GM12878 (cell line): ENCODE results near the gene ZXDC. TPM values are rescaled to one million over a fixed set of nuclear protein-coding genes. Genes with fewer than 3 reads are reported as not detected.

Experiments used
- ATAC-seq: fragments of 200-7000 bp; cut with Tn5 transposase; 3 replicates; pipeline ENCODE4 v1.9.1; 2020; ENCODE audit warnings: mild to moderate bottlenecking, moderate library complexity
- BruUV-seq: library from RNA; stranded (reverse); fragments of 400-500 nt; replicated peaks from 2 replicates; lab custom pipeline; 2021; lab: Mats Ljungman, UMichigan
- CTCF ChIA-PET: fragments of 300-600 bp; sonication (Branson Sonifier 250); formaldehyde crosslinking; extraction: SDS; loops from one replicate; lab custom pipeline; 2021; ENCODE audit warnings: inconsistent platforms; lab: Yijun Ruan, JAX
- POLR2A ChIA-PET: fragments of 350-600 bp; formaldehyde crosslinking; extraction: SDS; loops from one replicate; lab custom pipeline; 2021; ENCODE audit warnings: inconsistent platforms; lab: Charles Lee
- RAD21 ChIA-PET: fragments of 300-600 bp; sonication (Branson Sonifier 250); formaldehyde crosslinking; loops from one replicate; lab custom pipeline; 2023; ENCODE audit warnings: antibody characterized with exemption; ENCODE audit not compliant: unreplicated experiment; lab: Charles Lee
- SMC1A ChIA-PET: fragments of 300-600 bp; sonication (Branson Sonifier 250); formaldehyde crosslinking; loops from one replicate; lab custom pipeline; 2023; ENCODE audit not compliant: unreplicated experiment, uncharacterized antibody; lab: Charles Lee
- DNase-seq: peaks from one replicate; pipeline ENCODE4 v3.0.0-alpha.2; 2011; ENCODE audit warnings: low read depth, low spot score
- FAIRE-seq: peaks from 3 replicates; lab custom pipeline; 2011; peaks lifted over from hg19 to GRCh38; lab: Jason Lieb, UNC
- H2AFZ ChIP-seq: 2 replicates; pipeline ENCODE4 v1.6.0; 2011; ENCODE audit warnings: low read depth, low read length, control low read depth; ENCODE audit not compliant: control insufficient read depth
- H3K27ac ChIP-seq: 2 replicates; pipeline ENCODE4 v1.5.1; 2011; ENCODE audit warnings: control low read depth; ENCODE audit not compliant: control insufficient read depth, insufficient read depth
- H3K27me3 ChIP-seq, 2 experiments: replicated peaks in 1 of 2; 2 replicates each; pipeline versions ENCODE4 v1.6.0 to v1.6.1; 2011; ENCODE audit warnings: low read length in 1 of 2; ENCODE audit not compliant: control insufficient read depth in 2 of 2, insufficient read depth in 2 of 2
- H3K36me3 ChIP-seq, 2 experiments: 2 replicates each; pipeline ENCODE4 v1.5.1; 2011; ENCODE audit warnings: low read length in 1 of 2; ENCODE audit not compliant: control insufficient read depth in 2 of 2, insufficient read depth in 2 of 2
- H3K4me1 ChIP-seq: 2 replicates; pipeline ENCODE4 v1.6.1; 2011; ENCODE audit warnings: mild to moderate bottlenecking, low read length, moderate library complexity, mixed read lengths; ENCODE audit not compliant: control insufficient read depth, insufficient read depth
- H3K4me2 ChIP-seq: 2 replicates; pipeline ENCODE4 v1.6.0; 2011; ENCODE audit warnings: control low read depth; ENCODE audit not compliant: control insufficient read depth, insufficient read depth
- H3K4me3 ChIP-seq: fragments of 200-600 bp; sonication (generic); 2 replicates; pipeline ENCODE4 v1.5.1; 2016
- H3K79me2 ChIP-seq: 2 replicates; pipeline ENCODE4 v1.6.0; 2011; ENCODE audit warnings: low read length; ENCODE audit not compliant: control insufficient read depth, insufficient read depth
- H3K9ac ChIP-seq: 2 replicates; pipeline ENCODE4 v1.8.0; 2011; ENCODE audit warnings: low read length, control low read depth, mixed read lengths; ENCODE audit not compliant: control insufficient read depth, insufficient read depth
- H3K9me3 ChIP-seq: replicated peaks from 3 replicates; pipeline ENCODE4 v1.5.1; 2011; ENCODE audit warnings: mild to moderate bottlenecking, low read length; ENCODE audit not compliant: control insufficient read depth, insufficient read depth
- H4K20me1 ChIP-seq: 2 replicates; pipeline ENCODE4 v1.6.0; 2011; ENCODE audit not compliant: control insufficient read depth, insufficient read depth
- BACH1 ChIP-seq: fragments of 450-650 bp; IDR thresholded peaks from 2 replicates; pipeline ENCODE4 v1.6.1; 2017; ENCODE audit warnings: mild to moderate bottlenecking, borderline replicate concordance
- BCL11A ChIP-seq: IDR thresholded peaks from 2 replicates; pipeline ENCODE4 v1.6.1; 2011; ENCODE audit warnings: low read depth, low read length
- BCL3 ChIP-seq: IDR thresholded peaks from 2 replicates; pipeline ENCODE4 v1.6.1; 2011; ENCODE audit warnings: borderline replicate concordance, low read depth, mild to moderate bottlenecking, moderate library complexity, low read length; ENCODE audit not compliant: insufficient read depth, poor library complexity, severe bottlenecking
- BMI1 ChIP-seq: fragments of 450-650 bp; IDR thresholded peaks from 2 replicates; pipeline ENCODE4 v1.6.1; 2016; ENCODE audit warnings: mild to moderate bottlenecking, moderate library complexity, borderline replicate concordance
- CHD2 ChIP-seq: IDR thresholded peaks from 2 replicates; pipeline ENCODE4 v1.6.1; 2011; ENCODE audit warnings: low read depth, low read length, improper control_type of control experiment, borderline replicate concordance
- CREM ChIP-seq: IDR thresholded peaks from 2 replicates; pipeline ENCODE4 v1.6.1; 2014; ENCODE audit warnings: antibody characterized with exemption, low read depth
- HDAC6 ChIP-seq: fragments of 200-600 bp; sonication (generic); IDR thresholded peaks from one replicate; pipeline ENCODE4 v1.8.0; 2017; ENCODE audit warnings: antibody characterized with exemption; ENCODE audit not compliant: unreplicated experiment
- HSF1 ChIP-seq: fragments of 150-350 bp; IDR thresholded peaks from 2 replicates; pipeline ENCODE4 v1.6.1; 2014; ENCODE audit warnings: mild to moderate bottlenecking, low read depth, low read length
- IKZF1 ChIP-seq: fragments of 450-650 bp; conservative IDR thresholded peaks from 2 replicates; pipeline ENCODE4 v1.6.1; 2017; ENCODE audit warnings: antibody characterized with exemption, mild to moderate bottlenecking
- JUNB ChIP-seq: IDR thresholded peaks from 2 replicates; pipeline ENCODE4 v1.6.1; 2016; ENCODE audit warnings: antibody characterized with exemption, mild to moderate bottlenecking
- MEF2B ChIP-seq: fragments of 450-650 bp; IDR thresholded peaks from 2 replicates; pipeline ENCODE4 v1.6.1; 2018; ENCODE audit warnings: mild to moderate bottlenecking, moderate library complexity; ENCODE audit not compliant: partially characterized antibody, poor library complexity, severe bottlenecking
- MTA2 ChIP-seq: fragments of 450-650 bp; IDR thresholded peaks from 2 replicates; pipeline ENCODE4 v1.6.1; 2016; ENCODE audit warnings: low read depth, mild to moderate bottlenecking, moderate library complexity
- RUNX3 ChIP-seq: IDR thresholded peaks from 2 replicates; pipeline ENCODE4 v1.6.1; 2012; ENCODE audit warnings: low read length, inconsistent platforms
- SP1 ChIP-seq: IDR thresholded peaks from one replicate; pipeline ENCODE4 v1.6.1; 2011; ENCODE audit warnings: low read depth, low read length
- SPI1 ChIP-seq: IDR thresholded peaks from 2 replicates; pipeline ENCODE4 v1.6.1; 2011; ENCODE audit warnings: low read depth, mild to moderate bottlenecking, low read length, moderate library complexity, borderline replicate concordance; ENCODE audit not compliant: insufficient read depth
- WGBS: methylation state at CpG from one replicate; pipeline ENCODE4 v1.1.6; 2016; ENCODE audit warnings: low lambda C conversion rate; ENCODE audit not compliant: insufficient replicate concordance, insufficient coverage; ENCODE audit errors: missing lambda C conversion rate; 5-methylcytosine and 5-hydroxymethylcytosine counted together
- in situ Hi-C: fragments of 300-500 bp; cut with MboI; formaldehyde crosslinking; loops from 9 replicates; pipeline ENCODE4 v1.14.3; 2018; ENCODE audit warnings: mixed read lengths
- intact Hi-C: fragments of 100-400 bp; cut with micrococcal nuclease; formaldehyde crosslinking; loops from one replicate; pipeline ENCODE4 v1.14.2; 2022; ENCODE audit not compliant: unreplicated experiment
- polyA plus RNA-seq, 11 experiments: library from polyadenylated mRNA; depleted of rRNA in 4 of 11; unstranded in 6 of 11; stranded (reverse) in 5 of 11; fragments of >200 nt; fragmentation: Nextera tagmentation in 4 of 11; fragmentation: Illumina TruSeq in 1 of 11; extraction: Ambion mirVana in 4 of 11; extraction: Trizol in 1 of 11; gene quantifications; 1 replicate in 1 of 11; 2 replicates in 10 of 11; pipeline versions ENCODE4 v1.2.1 to v1.2.3, GENCODE V29; 2011 to 2016; ENCODE audit warnings: inconsistent platforms in 2 of 11, missing spikeins in 2 of 11, low read depth in 1 of 11
- total RNA-seq, 4 experiments: library from RNA; depleted of rRNA in 3 of 4; stranded (reverse); fragments of >200 nt in 3 of 4; fragmentation: Illumina TruSeq in 1 of 4; extraction: Trizol in 1 of 4; gene quantifications; 2 replicates each; pipeline versions ENCODE4 v1.2.1 to v1.2.3, GENCODE V29; 2013 to 2021

ZXDC gene
- total and polyA plus RNA-seq, 10 of the 15 experiments (the other 5 are each of a cell fraction or from before 2014, with no cell fraction given) = 0.72 to 15.3 (median 8.5) TPM

GRCh38 chr3:126402666-126403302 lies 72.9 kb downstream of the ZXDC start:
- H4K20me1 ChIP-seq = no peaks in the 10 kb centered on the region
- no peak for FAIRE-seq
- H3K36me3 ChIP-seq = no peaks in the 10 kb centered on the region
- no peak overlapping the region for H3K4me2 ChIP-seq
- H3K27me3 ChIP-seq = peaks cover 0 to 2% of the 10 kb centered on the region in 2 experiments; a peak in 2 of 4 replicates
- peaks cover 8% of the 10 kb centered on the region; the same call in 1 of the 2 replicates for H3K4me1 ChIP-seq
- H3K9me3 ChIP-seq = peaks cover 3% of the 10 kb centered on the region; the same call in 1 of the 3 replicates
- TF ChIP-seq MTA2 = no peak
- TF ChIP-seq CHD2 = no peak
- ChIA-PET SMC1A (no interaction called here), CTCF (no interaction called here), POLR2A (no interaction called here), RAD21 (no interaction called here)
- intact Hi-C loops = no loop called here
- no peak overlapping the region for H3K4me3 ChIP-seq
- WGBS = 55% methylated on average over 11 of the region's 12 CpGs
- H3K79me2 ChIP-seq = no peaks in the 10 kb centered on the region
- no peak for DNase-seq
- no TSS peak for BruUV-seq
- no peak overlapping the region for H2AFZ ChIP-seq
- ATAC-seq = no peak
- H3K9ac ChIP-seq = no peak overlapping the region
- no peak overlapping the region for H3K27ac ChIP-seq
- in situ Hi-C loops = no loop called here

DNA sequence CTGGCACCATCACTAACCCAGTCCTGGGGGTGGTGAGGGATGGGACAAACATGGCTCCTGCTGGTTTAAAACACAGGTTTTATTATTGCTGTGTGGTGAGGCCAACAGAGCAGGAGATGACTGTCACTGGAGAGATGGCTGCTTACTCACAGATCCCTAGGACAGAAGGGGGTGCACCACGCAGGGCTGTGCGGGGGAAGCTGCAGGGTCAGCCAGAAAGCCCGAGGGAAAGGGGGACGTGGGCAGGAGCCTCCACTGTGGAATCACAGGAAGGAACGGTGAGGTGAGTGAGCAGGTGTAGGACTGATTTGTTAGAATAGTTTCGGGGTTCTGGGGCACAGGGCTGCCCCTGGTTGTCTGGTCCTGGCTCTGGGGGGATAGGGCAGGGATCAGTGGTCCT lies 73.5 kb downstream of the ZXDC start:
- H3K4me1 ChIP-seq = peaks cover 8% of the 10 kb centered on the region; the same call in 1 of the 2 replicates
- no peaks in the 10 kb centered on the region for H4K20me1 ChIP-seq
- no peak for FAIRE-seq
- H3K9ac ChIP-seq = no peak overlapping the region
- ChIA-PET POLR2A (no interaction called here), SMC1A (no interaction called here), RAD21 (no interaction called here), CTCF (no interaction called here)
- ATAC-seq = no peak
- in situ Hi-C loops = no loop called here
- no peak for DNase-seq
- intact Hi-C loops = no loop called here
- no peak overlapping the region for H3K4me2 ChIP-seq
- 26% methylated on average over 6 of the region's 6 CpGs for WGBS
- H2AFZ ChIP-seq = no peak overlapping the region
- no peak overlapping the region for H3K4me3 ChIP-seq
- peaks cover 3% of the 10 kb centered on the region; the same call in 1 of the 3 replicates for H3K9me3 ChIP-seq
- no peak overlapping the region for H3K27ac ChIP-seq
- H3K27me3 ChIP-seq = no peaks in the 10 kb centered on the region; a peak in 2 of 4 replicates
- no peaks in the 10 kb centered on the region for H3K36me3 ChIP-seq
- H3K79me2 ChIP-seq = no peaks in the 10 kb centered on the region
- no TSS peak for BruUV-seq
- TF ChIP-seq IKZF1 = no peak
- no peak for TF ChIP-seq RUNX3
- no peak for TF ChIP-seq SPI1
- no peak for TF ChIP-seq HSF1
- TF ChIP-seq MEF2B = no peak
- no peak for TF ChIP-seq BMI1
- no peak for TF ChIP-seq SP1
- no peak for TF ChIP-seq BCL11A
- no peak for TF ChIP-seq MTA2
- TF ChIP-seq CREM = no peak
- no peak for TF ChIP-seq HDAC6
- no peak for TF ChIP-seq BACH1
- no peak for TF ChIP-seq BCL3
- TF ChIP-seq JUNB = no peak
